ENCODE results near the gene SCNM1.
"Not testable (repeated sequence)": the region's sequence is repeated elsewhere in the genome, so short reads cannot be mapped to it uniquely, and the experiment has no call there.

Gene SCNM1

GRCh38 chr1:151192047-151192446 lies 26.1 kb downstream of the SCNM1 start:
- DNase-seq (ENCODE audit: low read depth in 1 of 2, low spot score in 1 of 2) = no peak

DNA sequence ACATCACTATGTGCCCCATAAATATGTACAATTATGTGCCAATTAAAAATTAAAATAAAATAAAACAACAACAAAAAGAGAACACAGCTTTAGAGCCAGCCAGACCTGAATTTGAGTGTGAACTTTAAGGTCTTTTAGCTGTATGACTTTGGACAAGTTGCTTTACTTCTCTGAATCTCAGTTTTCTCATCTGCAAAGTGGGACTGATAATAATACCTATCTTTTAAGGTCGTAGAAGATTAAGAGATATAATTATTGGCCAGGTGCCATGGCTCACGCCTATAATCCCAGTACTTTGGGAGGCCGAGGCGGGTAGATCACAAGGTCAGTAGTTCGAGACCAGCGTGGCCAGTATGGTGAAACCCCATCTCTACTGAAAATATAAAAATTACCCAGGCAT lies 27.4 kb downstream of the SCNM1 start:
- no peak for DNase-seq (ENCODE audit: low read depth in 1 of 2, low spot score in 1 of 2)

GRCh38 chr1:151193856-151194255 lies 27.9 kb downstream of the SCNM1 start:
- DNase-seq (ENCODE audit: low read depth in 1 of 2, low spot score in 1 of 2) = no peak

GRCh38 chr1:151194894-151195594 lies 29.1 kb downstream of the SCNM1 start:
- not testable (repeated sequence) for DNase-seq (ENCODE audit: low read depth in 1 of 2, low spot score in 1 of 2)

DNA sequence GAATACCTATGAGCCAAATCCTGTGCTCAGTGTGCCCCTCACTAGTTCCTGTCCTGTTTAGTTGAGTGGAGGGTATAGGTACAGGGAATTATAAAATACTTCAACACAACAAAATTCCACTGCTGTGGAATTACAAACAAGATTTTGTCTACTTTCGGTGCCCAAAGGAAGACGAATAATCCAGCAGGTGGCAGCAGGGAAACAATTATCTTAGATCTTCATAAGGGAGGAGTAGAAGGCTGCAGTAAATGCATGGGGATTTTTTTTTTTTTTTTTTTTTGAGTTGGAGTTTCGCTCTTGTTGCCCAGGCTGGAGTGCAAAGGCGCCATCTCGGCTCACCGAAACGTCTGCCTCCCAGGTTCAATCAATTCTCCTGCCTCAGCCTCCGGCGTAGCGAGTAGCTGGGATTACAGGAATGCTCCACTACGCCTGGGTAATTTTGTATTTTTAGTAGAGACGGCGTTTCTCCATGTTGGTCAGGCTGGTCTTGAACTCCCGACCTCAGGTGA lies 30.4 kb downstream of the SCNM1 start:
- peak in 1 of 2 donors; percentile 11 for DNase-seq (ENCODE audit: low read depth in 1 of 2, low spot score in 1 of 2)

GRCh38 chr1:151197863-151198253 lies 31.9 kb downstream of the SCNM1 start:
- DNase-seq (ENCODE audit: low read depth in 1 of 2, low spot score in 1 of 2) = no peak

DNA sequence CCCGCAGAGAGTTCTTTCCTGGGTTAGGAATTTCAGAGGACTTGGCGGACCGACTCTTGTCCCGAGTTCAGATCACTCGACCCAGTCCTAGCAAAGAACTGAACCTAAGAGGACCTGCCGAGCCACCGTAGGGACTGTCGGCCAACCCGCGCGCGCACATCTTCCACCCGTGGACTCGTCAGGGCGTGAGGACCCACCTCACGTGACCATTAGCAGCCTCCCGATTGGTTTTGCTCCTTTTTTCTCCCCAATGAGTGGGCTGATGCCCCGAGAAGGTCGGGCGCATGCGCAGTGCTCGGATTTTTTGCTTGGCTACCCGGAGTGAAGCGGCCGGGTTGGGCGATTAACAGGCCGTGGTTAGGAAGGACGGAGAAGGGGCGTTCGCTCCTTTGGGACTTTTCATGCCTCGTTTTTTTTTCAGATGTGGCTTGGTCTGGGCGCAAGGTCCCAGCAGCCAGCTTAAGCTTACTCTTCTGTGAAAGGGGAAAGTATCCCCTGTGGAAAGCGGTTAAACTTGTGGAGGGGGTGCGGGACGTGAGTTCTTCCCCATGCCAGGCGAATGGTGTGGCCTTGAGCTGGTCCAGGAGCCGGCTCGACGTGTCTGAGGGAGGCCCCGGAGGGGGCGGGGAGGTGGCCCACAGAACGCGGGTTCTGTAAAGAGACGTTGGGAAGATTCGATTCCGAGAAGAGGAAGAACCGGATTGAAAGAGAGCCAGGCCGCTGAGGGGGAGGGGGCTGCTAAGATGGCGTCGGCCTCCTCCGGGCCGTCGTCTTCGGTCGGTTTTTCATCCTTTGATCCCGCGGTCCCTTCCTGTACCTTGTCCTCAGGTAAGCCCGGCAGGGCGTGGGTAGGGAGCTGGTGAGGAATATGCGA lies 32.5 kb downstream of the SCNM1 start, which contains the start of gene PIP5K1A:
Gene PIP5K1A (plus strand): TSS at position 299 of the 874 bp plus-strand sequence. CDS start 445 bp downstream, at position 744.
- peak; percentile 98 to 99 for DNase-seq (ENCODE audit: low read depth in 1 of 2, low spot score in 1 of 2)

- no peak for DNase-seq (ENCODE audit: low read depth in 1 of 2, low spot score in 1 of 2)
These were observed 34.1 kb downstream of the SCNM1 start for GRCh38 chr1:151199873-151200581.

DNA sequence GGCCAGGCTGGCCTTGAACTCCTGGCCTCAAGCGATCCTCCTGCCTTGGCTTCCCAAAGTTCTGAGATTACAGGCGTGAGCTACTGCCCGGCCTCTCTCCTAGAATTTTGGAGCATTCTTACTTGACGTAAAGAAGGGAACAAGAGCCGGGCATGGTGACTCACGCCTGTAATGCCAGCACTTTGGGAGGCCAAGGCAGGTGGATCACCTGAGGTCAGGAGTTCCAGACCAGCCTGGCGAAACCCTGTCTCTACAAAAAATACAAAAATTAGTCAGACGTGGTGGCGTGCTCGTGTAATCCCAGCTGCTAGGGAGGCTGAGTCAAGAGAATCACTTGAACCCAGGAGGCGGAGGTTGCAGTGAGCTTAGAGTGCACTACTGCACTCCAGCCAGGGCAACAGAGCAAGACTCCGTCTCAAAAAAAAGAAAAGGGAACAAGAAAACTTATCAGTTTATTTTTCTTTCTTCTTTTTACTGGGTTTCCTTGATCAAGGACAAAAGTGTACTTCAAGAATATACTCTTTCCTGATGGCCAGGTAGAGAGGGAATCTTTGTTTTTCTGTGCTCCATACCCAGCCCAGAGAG lies 39.5 kb downstream of the SCNM1 start:
- not testable (repeated sequence) for DNase-seq (ENCODE audit: low read depth in 1 of 2, low spot score in 1 of 2)

DNA sequence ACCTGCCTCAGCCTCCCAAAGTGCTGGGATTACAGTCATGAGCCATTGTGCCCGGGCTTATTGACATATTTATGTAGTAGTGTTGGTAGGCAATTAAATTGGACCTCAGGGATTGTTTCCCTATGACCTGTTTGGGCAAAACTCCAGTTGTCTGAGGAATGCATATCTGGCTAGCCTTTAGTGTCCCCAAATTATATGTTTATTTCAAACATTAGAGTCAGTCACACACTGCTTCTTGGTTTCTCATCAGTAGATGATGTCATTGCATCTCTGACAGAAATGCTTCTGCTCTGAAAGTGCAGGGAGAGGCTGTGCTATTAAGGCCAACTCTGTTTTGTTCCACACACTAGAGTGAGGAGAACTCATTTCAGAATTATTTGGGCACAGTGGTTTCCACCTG lies 44.9 kb downstream of the SCNM1 start:
- no peak for DNase-seq (ENCODE audit: low read depth in 1 of 2, low spot score in 1 of 2)

- DNase-seq (ENCODE audit: low read depth in 1 of 2, low spot score in 1 of 2) = no peak
These were observed 46.2 kb downstream of the SCNM1 start for GRCh38 chr1:151211972-151212705.

- no peak for DNase-seq (ENCODE audit: low read depth in 1 of 2, low spot score in 1 of 2)
These were observed 47.6 kb downstream of the SCNM1 start for GRCh38 chr1:151213560-151213959.

Data from activated T-helper 1 cell treated with anti-CD3 and anti-CD28 coated beads, Interleukin-2, amount 50 U/mL, for 16 hours (primary cell).